IMR-90 (cell line): ENCODE data around the gene S100B. TPM values are rescaled to one million over a fixed set of nuclear protein-coding genes. Genes with fewer than 3 reads are reported as not detected.

Experiments used
- ATAC-seq: fragments of 200-7000 bp; cut with Tn5 transposase; 2 replicates; pipeline ENCODE4 v1.9.1; 2020; ENCODE audit warnings: low read depth, mild to moderate bottlenecking, moderate library complexity
- BruUV-seq: library from RNA; stranded (reverse); fragments of 400-500 nt; replicated peaks from 2 replicates; lab custom pipeline; 2021; lab: Mats Ljungman, UMichigan
- CTCF ChIA-PET: fragments of 300-600 bp; formaldehyde crosslinking; extraction: SDS; loops from one replicate; lab custom pipeline; 2021; ENCODE audit warnings: antibody characterized with exemption; lab: Yijun Ruan, JAX
- POLR2A ChIA-PET: fragments of 300-600 bp; sonication (Branson Sonifier 250); formaldehyde crosslinking; loops from one replicate; lab custom pipeline; 2022; ENCODE audit warnings: antibody characterized with exemption; ENCODE audit not compliant: unreplicated experiment; lab: Charles Lee
- DNase-seq: peaks from one replicate; pipeline ENCODE4 v3.0.0; 2013
- H2AFZ ChIP-seq: replicated peaks from 2 replicates; pipeline ENCODE3; 2013; ENCODE audit warnings: low read length, mild to moderate bottlenecking; ENCODE audit not compliant: poor library complexity
- H2AK5ac ChIP-seq: 2 replicates; pipeline ENCODE4 v1.6.1; 2013; ENCODE audit warnings: low read depth, low read length, inconsistent platforms
- H2AK9ac ChIP-seq: replicated peaks from 2 replicates; pipeline ENCODE3; 2013; ENCODE audit warnings: mild to moderate bottlenecking, low read depth, low read length, moderate library complexity; ENCODE audit not compliant: poor library complexity
- H2BK120ac ChIP-seq: 2 replicates; pipeline ENCODE4 v1.6.1; 2013; ENCODE audit warnings: low read depth, low read length, inconsistent platforms
- H2BK15ac ChIP-seq: 3 replicates; pipeline ENCODE4 v1.6.1; 2013; ENCODE audit warnings: low read depth, low read length, inconsistent platforms
- H2BK20ac ChIP-seq: 2 replicates; pipeline ENCODE4 v1.6.1; 2013; ENCODE audit warnings: low read depth, mild to moderate bottlenecking, inconsistent platforms, low read length, moderate library complexity
- H2BK5ac ChIP-seq: 2 replicates; pipeline ENCODE4 v1.6.1; 2013; ENCODE audit warnings: mild to moderate bottlenecking, low read depth, low read length, inconsistent platforms; ENCODE audit not compliant: poor library complexity, severe bottlenecking
- H3K14ac ChIP-seq: replicated peaks from 2 replicates; pipeline ENCODE4 v1.6.1; 2013; ENCODE audit warnings: low read depth, low read length, inconsistent platforms
- H3K18ac ChIP-seq: 2 replicates; pipeline ENCODE4 v1.6.1; 2013; ENCODE audit warnings: low read depth, low read length, control low read depth
- H3K23ac ChIP-seq: 2 replicates; pipeline ENCODE4 v1.6.1; 2013; ENCODE audit warnings: low read depth, low read length, inconsistent platforms
- H3K27ac ChIP-seq: 2 replicates; pipeline ENCODE4 v1.5.1; 2013; ENCODE audit warnings: mild to moderate bottlenecking, control low read depth, low read length; ENCODE audit not compliant: insufficient read depth
- H3K27me3 ChIP-seq: 2 replicates; pipeline ENCODE4 v1.6.1; 2013; ENCODE audit warnings: low read length; ENCODE audit not compliant: control insufficient read depth, insufficient read depth
- H3K36me3 ChIP-seq: 2 replicates; pipeline ENCODE4 v1.6.1; 2013; ENCODE audit warnings: low read length, mixed read lengths; ENCODE audit not compliant: control insufficient read depth, insufficient read depth
- H3K4ac ChIP-seq: 2 replicates; pipeline ENCODE4 v1.6.1; 2013; ENCODE audit warnings: low read depth, low read length, inconsistent platforms
- H3K4me1 ChIP-seq: 2 replicates; pipeline ENCODE4 v1.6.1; 2013; ENCODE audit warnings: low read length, mixed read lengths; ENCODE audit not compliant: control insufficient read depth, insufficient read depth
- H3K4me2 ChIP-seq: 2 replicates; pipeline ENCODE4 v1.6.1; 2013; ENCODE audit warnings: low read depth, mild to moderate bottlenecking, control low read depth, low read length, moderate library complexity
- H3K4me3 ChIP-seq: 2 replicates; pipeline ENCODE4 v1.5.1; 2013; ENCODE audit warnings: low read depth, mild to moderate bottlenecking, control low read depth, low read length, moderate library complexity; ENCODE audit not compliant: insufficient read depth
- H3K56ac ChIP-seq: 2 replicates; pipeline ENCODE4 v1.6.1; 2013; ENCODE audit warnings: low read length, inconsistent platforms; ENCODE audit not compliant: insufficient read depth; ENCODE audit errors: extremely low read depth
- H3K79me1 ChIP-seq, 2 experiments: 2 replicates each; pipeline ENCODE4 v1.6.1; 2013; ENCODE audit warnings: low read length in 2 of 2, inconsistent platforms in 1 of 2, low read depth in 1 of 2
- H3K9ac ChIP-seq: 2 replicates; pipeline ENCODE4 v1.6.1; 2013; ENCODE audit warnings: low read depth, low read length, control low read depth
- H3K9me1 ChIP-seq: 2 replicates; pipeline ENCODE4 v1.6.1; 2013; ENCODE audit warnings: low read length, inconsistent platforms; ENCODE audit not compliant: insufficient read depth
- H3K9me3 ChIP-seq: 2 replicates; pipeline ENCODE4 v1.6.1; 2013; ENCODE audit warnings: low read length; ENCODE audit not compliant: control insufficient read depth, insufficient read depth
- H4K20me1 ChIP-seq: 2 replicates; pipeline ENCODE4 v1.6.1; 2013; ENCODE audit warnings: low read length, inconsistent platforms; ENCODE audit not compliant: insufficient read depth
- H4K5ac ChIP-seq: 2 replicates; pipeline ENCODE4 v1.6.1; 2013; ENCODE audit warnings: mild to moderate bottlenecking, low read depth, low read length, control low read depth
- H4K8ac ChIP-seq, 2 experiments: 2 replicates each; pipeline ENCODE4 v1.6.1; 2013; ENCODE audit warnings: low read depth in 2 of 2, low read length in 2 of 2, control low read depth in 1 of 2, inconsistent platforms in 1 of 2
- H4K91ac ChIP-seq: 2 replicates; pipeline ENCODE4 v1.6.1; 2013; ENCODE audit warnings: low read depth, low read length, inconsistent platforms; ENCODE audit not compliant: insufficient read depth
- BHLHE40 ChIP-seq: fragments of 150-350 bp; IDR thresholded peaks from 2 replicates; pipeline ENCODE4 v1.6.1; 2016; ENCODE audit warnings: mild to moderate bottlenecking, low read depth, low read length
- CEBPB ChIP-seq: IDR thresholded peaks from 2 replicates; pipeline ENCODE4 v1.6.1; 2012; ENCODE audit warnings: low read depth, low read length, improper control_type of control experiment
- FOS ChIP-seq: fragments of 150-350 bp; IDR thresholded peaks from 2 replicates; pipeline ENCODE4 v1.6.1; 2016; ENCODE audit warnings: low read depth, low read length
- MAFK ChIP-seq: IDR thresholded peaks from 2 replicates; pipeline ENCODE4 v1.6.1; 2012; ENCODE audit warnings: low read depth, low read length, improper control_type of control experiment
- MAZ ChIP-seq: IDR thresholded peaks from 2 replicates; pipeline ENCODE4 v1.6.1; 2012; ENCODE audit warnings: low read depth, mild to moderate bottlenecking, low read length, improper control_type of control experiment, moderate library complexity, borderline replicate concordance
- NFE2L2 ChIP-seq: fragments of 150-350 bp; IDR thresholded peaks from 2 replicates; pipeline ENCODE4 v1.6.1; 2016; ENCODE audit warnings: low read depth, mild to moderate bottlenecking, low read length
- POLR2A ChIP-seq: IDR thresholded peaks from 2 replicates; pipeline ENCODE4 v1.6.1; 2012; ENCODE audit warnings: mild to moderate bottlenecking, low read depth, low read length
- SMC3 ChIP-seq: fragments of 150-350 bp; IDR thresholded peaks from 2 replicates; pipeline ENCODE4 v1.6.1; 2016; ENCODE audit warnings: low read depth, mild to moderate bottlenecking, antibody characterized with exemption, low read length, moderate library complexity
- WGBS, 2 experiments: methylation state at CpG; one replicate each; pipeline versions ENCODE4 v1.1.5 to v1.1.7; 2013; ENCODE audit warnings: missing lambda C conversion rate in 2 of 2; ENCODE audit not compliant: insufficient read length in 1 of 2; ENCODE audit errors: extremely low coverage in 2 of 2; 5-methylcytosine and 5-hydroxymethylcytosine counted together
- dilution Hi-C: fragments of 300-500 bp; cut with HindIII; formaldehyde crosslinking; loops from one replicate; pipeline ENCODE4 v1.14.3; 2018; ENCODE audit warnings: low sequenced_read_pairs; ENCODE audit not compliant: unreplicated experiment
- in situ Hi-C: fragments of 300-500 bp; cut with MboI; formaldehyde crosslinking; loops from 3 replicates; pipeline ENCODE4 v1.14.3; 2019; ENCODE audit warnings: low sequenced_read_pairs, inconsistent platforms, mixed read lengths
- intact Hi-C: fragments of 100-400 bp; cut with micrococcal nuclease; formaldehyde crosslinking; loops from 2 replicates; pipeline ENCODE4 v1.10.0; 2022
- polyA plus RNA-seq, 3 experiments: library from polyadenylated mRNA; depleted of rRNA; stranded (reverse); fragments of >200 nt; gene quantifications; 2 replicates each; pipeline ENCODE4 v1.2.3, GENCODE V29; 2012; ENCODE audit warnings: low replicate concordance in 1 of 3
- total RNA-seq: library from RNA; depleted of rRNA; stranded (reverse); fragments of >200 nt; gene quantifications from 2 replicates; pipeline ENCODE4 v1.2.3, GENCODE V29; 2012
- TF ChIP-seq, protein P1 (sequence below): fragments of 150-350 bp; IDR thresholded peaks from 2 replicates; pipeline ENCODE4 v1.6.1; 2016; ENCODE audit warnings: low read depth, mild to moderate bottlenecking, low read length, moderate library complexity, borderline replicate concordance
- TF ChIP-seq, protein P2 (sequence below): fragments of 150-350 bp; IDR thresholded peaks from 2 replicates; pipeline ENCODE4 v1.6.1; 2017; ENCODE audit warnings: mild to moderate bottlenecking, antibody characterized with exemption, low read length, low read depth

S100B gene
- total and polyA plus RNA-seq, 2 of the 4 experiments (the other 2 are of a cell fraction) = 0.18 to 0.26 TPM

DNA sequence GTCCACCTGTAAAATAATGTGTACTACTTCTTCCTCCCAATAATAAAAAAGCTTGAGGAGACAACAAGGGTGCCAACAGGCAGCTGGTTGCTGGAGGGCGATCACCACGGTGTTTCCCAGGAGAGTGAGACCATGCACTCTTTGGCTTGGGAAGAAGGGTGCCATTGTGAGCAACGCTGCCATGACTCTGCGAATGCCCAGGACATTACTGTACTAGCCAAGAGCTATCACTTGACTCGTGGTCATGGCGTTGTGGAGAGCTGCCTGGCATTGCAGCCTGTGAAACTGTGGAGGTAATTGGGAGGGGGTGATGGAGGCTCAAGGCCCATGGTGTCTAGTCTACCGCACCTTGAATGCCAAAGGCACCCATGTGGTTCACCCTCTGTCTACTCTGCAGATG, 16.0 kb upstream of the S100B start:
- Histone ChIP-seq H3K36me3 (no peaks in the 10 kb centered on the region), H3K4me3 (no peak overlapping the region), H4K20me1 (no peaks in the 10 kb centered on the region; the same call in 1 of the 2 replicates), H2BK120ac (no peak overlapping the region), H2AK5ac (no peak overlapping the region), H3K4ac (no peak overlapping the region), H3K9me3 (peaks cover 12% of the 10 kb centered on the region), H3K14ac (no peak overlapping the region), H4K8ac (no peak overlapping the region), H3K4me1 (peaks cover 1% of the 10 kb centered on the region; the same call in 1 of the 2 replicates), H3K27me3 (no peaks in the 10 kb centered on the region; the same call in 1 of the 2 replicates), H2AK9ac (peak overlapping the region; percentile 66), H3K18ac (no peak overlapping the region), H2BK5ac (no peak overlapping the region), H2AFZ (peak overlapping the region; percentile 53), H3K4me2 (no peak overlapping the region), H4K5ac (no peak overlapping the region), H3K23ac (no peak overlapping the region), H3K9me1 (no peaks in the 10 kb centered on the region), H2BK20ac (no peak overlapping the region), H3K9ac (no peak overlapping the region), H3K27ac (no peak overlapping the region), H3K79me1 (no peaks in the 10 kb centered on the region), H2BK15ac (no peak overlapping the region), H3K56ac (no peak overlapping the region), H4K91ac (no peak overlapping the region)
- ATAC-seq (no peak), DNase-seq (no peak)
- ChIA-PET POLR2A (no interaction called here), CTCF (interaction anchor here (0.6 kb wide), 1 partner anchor 212 kb away, joined by 4 read pairs; no protein-coding TSS in a partner anchor)
- dilution Hi-C loops (no loop called here), in situ Hi-C loops (no loop called here), intact Hi-C loops (no loop called here)
- no TSS peak for BruUV-seq
- TF ChIP-seq SMC3 (no peak), MAFK (no peak), CEBPB (no peak), NFE2L2 (no peak), FOS (no peak), POLR2A (no peak), BHLHE40 (no peak), MAZ (no peak)
- TF ChIP-seq, protein P1, sequence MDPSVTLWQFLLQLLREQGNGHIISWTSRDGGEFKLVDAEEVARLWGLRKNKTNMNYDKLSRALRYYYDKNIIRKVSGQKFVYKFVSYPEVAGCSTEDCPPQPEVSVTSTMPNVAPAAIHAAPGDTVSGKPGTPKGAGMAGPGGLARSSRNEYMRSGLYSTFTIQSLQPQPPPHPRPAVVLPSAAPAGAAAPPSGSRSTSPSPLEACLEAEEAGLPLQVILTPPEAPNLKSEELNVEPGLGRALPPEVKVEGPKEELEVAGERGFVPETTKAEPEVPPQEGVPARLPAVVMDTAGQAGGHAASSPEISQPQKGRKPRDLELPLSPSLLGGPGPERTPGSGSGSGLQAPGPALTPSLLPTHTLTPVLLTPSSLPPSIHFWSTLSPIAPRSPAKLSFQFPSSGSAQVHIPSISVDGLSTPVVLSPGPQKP = no peak
- TF ChIP-seq, protein P2, sequence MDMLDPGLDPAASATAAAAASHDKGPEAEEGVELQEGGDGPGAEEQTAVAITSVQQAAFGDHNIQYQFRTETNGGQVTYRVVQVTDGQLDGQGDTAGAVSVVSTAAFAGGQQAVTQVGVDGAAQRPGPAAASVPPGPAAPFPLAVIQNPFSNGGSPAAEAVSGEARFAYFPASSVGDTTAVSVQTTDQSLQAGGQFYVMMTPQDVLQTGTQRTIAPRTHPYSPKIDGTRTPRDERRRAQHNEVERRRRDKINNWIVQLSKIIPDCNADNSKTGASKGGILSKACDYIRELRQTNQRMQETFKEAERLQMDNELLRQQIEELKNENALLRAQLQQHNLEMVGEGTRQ = no peak
- 83% methylated on average over 6 of the region's 7 CpGs; no CpG with 5 or more reads in 1 of the 2 experiments for WGBS, 2 experiments
